ENCODE results near the gene EML4. TPM values are rescaled to one million over a fixed set of nuclear protein-coding genes. Genes with fewer than 3 reads are reported as not detected.

EML4 gene
- total and polyA plus RNA-seq, 2 of the 13 experiments (the other 11 are each of a cell fraction or from before 2014, with no cell fraction given), result 243 to 476 TPM

- H3K4me1 ChIP-seq (ENCODE audit: insufficient read depth, low read length), result peaks cover 15% of the 10 kb centered on the region; the same call in 1 of the 2 replicates
- over 99% methylated on average over 8 of the region's 8 CpGs for WGBS (ENCODE audit: low lambda C conversion rate)
- BruUV-seq (replicated peaks), result no TSS peak
- intact Hi-C loops (cut with micrococcal nuclease; ENCODE audit: unreplicated experiment) (no loop called here), in situ Hi-C loops (cut with HindIII; ENCODE audit: extremely low pct_ligation_motif_present, low pct_unique_long_range_greater_than_20kb) (no loop called here)
- FAIRE-seq (no peak), ATAC-seq (peak; percentile 9; the same call in 2 of the 3 replicates), DNase-seq (ENCODE audit: low spot score) (no peak)
- no peaks in the 10 kb centered on the region for H3K27me3 ChIP-seq (ENCODE audit: control insufficient read depth in 1 of 2, insufficient read depth in 2 of 2, low read length in 2 of 2)
- no peaks in the 10 kb centered on the region for H3K9me3 ChIP-seq (ENCODE audit: low read length)
- peaks cover 26% of the 10 kb centered on the region; the same call in 1 of the 2 replicates for H4K20me1 ChIP-seq (ENCODE audit: insufficient read depth, low read length)
- H3K36me3 ChIP-seq (replicated peaks in 1 of 2; ENCODE audit: control insufficient read depth in 1 of 2, insufficient read depth in 2 of 2, low read length in 2 of 2), result peaks cover 30 to 93% of the 10 kb centered on the region in 2 experiments
- peak; percentile 19 for TF ChIP-seq AGO2 (optimal IDR thresholded peaks at IDR 0.05; ENCODE audit: low read depth, low read length)
- no peak for TF ChIP-seq MYPOP (CRISPR knock-in tag; IDR thresholded peaks at IDR 0.05)
- peak; percentile 41; the same call in 1 of the 2 replicates for TF ChIP-seq CEBPB (IDR thresholded peaks at IDR 0.05; ENCODE audit: borderline replicate concordance, low read depth, low read length)
- no peak for TF ChIP-seq MXI1 (IDR thresholded peaks at IDR 0.05; ENCODE audit: borderline replicate concordance, low read depth, low read length)
- TF ChIP-seq ARID2 (CRISPR knock-in tag; IDR thresholded peaks at IDR 0.05; ENCODE audit: borderline replicate concordance), result peak; percentile 49; the same call in 1 of the 2 replicates
- TF ChIP-seq MIER3 (CRISPR knock-in tag; IDR thresholded peaks at IDR 0.05; ENCODE audit: borderline replicate concordance), result no peak
- TF ChIP-seq TCF7L2 (IDR thresholded peaks at IDR 0.05; ENCODE audit: low read depth, low read length), result no peak
- TF ChIP-seq NR2C2 (CRISPR knock-in tag; IDR thresholded peaks at IDR 0.05; ENCODE audit: borderline replicate concordance), result no peak
- peak; percentile 74 for TF ChIP-seq RBM22 (optimal IDR thresholded peaks at IDR 0.05; ENCODE audit: low read length)
- no peak for TF ChIP-seq AHR (CRISPR knock-in tag; IDR thresholded peaks at IDR 0.05)
- TF ChIP-seq AKNA (CRISPR knock-in tag; IDR thresholded peaks at IDR 0.05; ENCODE audit: borderline replicate concordance), result no peak
- TF ChIP-seq ZBTB46 (CRISPR knock-in tag; IDR thresholded peaks at IDR 0.05; ENCODE audit: borderline replicate concordance), result no peak
- H3K4me3 ChIP-seq (replicated peaks in 1 of 3; ENCODE audit: insufficient read depth in 1 of 3, low read depth in 2 of 3, low read length in 3 of 3), result no peak overlapping the region
- H3K4me2 ChIP-seq (ENCODE audit: low read depth, low read length), result no peak overlapping the region
- H3K27ac ChIP-seq (ENCODE audit: extremely low read length, insufficient read depth, low read length), result no peak overlapping the region
- peaks cover 3% of the 10 kb centered on the region for H3K79me2 ChIP-seq (ENCODE audit: insufficient read depth, low read length)
- POLR2A ChIA-PET, result no interaction called here
- CTCF ChIA-PET (ENCODE audit: low intra/inter-chr PET ratio, low total read pairs), result no interaction called here
- no peak overlapping the region for H3K9ac ChIP-seq (ENCODE audit: insufficient read depth, low read depth, low read length)
- no peak overlapping the region for H2AFZ ChIP-seq (ENCODE audit: low read length)
Measured at GRCh38 chr2:42293019-42293418, 123.9 kb downstream of the EML4 start.

Data from HepG2 (cell line).